Endometrial microvascular endothelial cells (primary cell): ENCODE results near the gene WDR1. TPM values are rescaled to one million over a fixed set of nuclear protein-coding genes. Genes with fewer than 3 reads are reported as not detected.

Source experiments
- in situ Hi-C: cut with HindIII; loops from 2 replicates; pipeline ENCODE4 v1.10.0; 2017; ENCODE audit warnings: low sequenced_read_pairs, low pct_unique_long_range_greater_than_20kb; ENCODE audit errors: inconsistent ontology term
- total RNA-seq: library from RNA; depleted of rRNA; stranded (reverse); fragments of >200 nt; gene quantifications from one replicate; pipeline ENCODE4 v1.2.3, GENCODE V29; 2015; ENCODE audit errors: inconsistent ontology term

The WDR1 gene
- total RNA-seq, 1 donor from 2014 or later = 477 TPM

DNA sequence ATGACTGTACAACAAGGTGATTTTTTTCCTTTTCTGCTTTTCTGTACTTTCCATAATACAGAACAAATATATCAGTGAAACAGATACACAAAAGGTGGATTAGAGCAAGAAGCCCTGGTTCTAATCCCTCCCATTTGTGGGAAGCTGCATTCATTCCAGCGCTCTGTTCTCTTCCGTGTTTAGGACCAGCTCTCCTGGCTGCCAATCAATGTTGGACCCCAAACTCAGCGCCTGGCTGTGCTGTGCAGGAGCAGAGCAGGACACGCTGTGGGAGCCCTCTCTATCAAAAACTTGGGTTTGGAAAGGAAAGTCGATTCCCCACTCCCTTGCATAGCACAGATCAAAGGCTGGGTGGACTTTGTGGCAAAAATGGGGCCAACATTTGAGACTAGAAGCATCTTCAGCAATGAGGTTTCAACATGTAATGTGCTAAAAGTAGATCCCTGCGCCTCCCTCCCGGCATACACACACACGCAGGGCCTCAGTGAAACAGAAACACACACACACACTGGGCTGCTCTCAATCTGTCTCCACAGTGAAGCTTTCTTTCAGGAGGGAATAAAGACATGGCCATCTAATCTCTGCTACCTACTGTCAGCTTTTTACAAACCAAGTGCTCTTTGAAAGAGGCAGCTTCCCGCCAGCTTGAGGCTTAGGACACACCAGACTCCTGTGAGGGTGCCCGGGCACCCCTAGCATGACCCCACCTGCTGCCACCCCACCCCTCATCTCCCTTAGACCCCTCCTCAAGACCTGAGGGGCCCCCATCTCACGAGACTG lies 12.2 kb downstream of the WDR1 start:
- in situ Hi-C loops = no loop called here

DNA sequence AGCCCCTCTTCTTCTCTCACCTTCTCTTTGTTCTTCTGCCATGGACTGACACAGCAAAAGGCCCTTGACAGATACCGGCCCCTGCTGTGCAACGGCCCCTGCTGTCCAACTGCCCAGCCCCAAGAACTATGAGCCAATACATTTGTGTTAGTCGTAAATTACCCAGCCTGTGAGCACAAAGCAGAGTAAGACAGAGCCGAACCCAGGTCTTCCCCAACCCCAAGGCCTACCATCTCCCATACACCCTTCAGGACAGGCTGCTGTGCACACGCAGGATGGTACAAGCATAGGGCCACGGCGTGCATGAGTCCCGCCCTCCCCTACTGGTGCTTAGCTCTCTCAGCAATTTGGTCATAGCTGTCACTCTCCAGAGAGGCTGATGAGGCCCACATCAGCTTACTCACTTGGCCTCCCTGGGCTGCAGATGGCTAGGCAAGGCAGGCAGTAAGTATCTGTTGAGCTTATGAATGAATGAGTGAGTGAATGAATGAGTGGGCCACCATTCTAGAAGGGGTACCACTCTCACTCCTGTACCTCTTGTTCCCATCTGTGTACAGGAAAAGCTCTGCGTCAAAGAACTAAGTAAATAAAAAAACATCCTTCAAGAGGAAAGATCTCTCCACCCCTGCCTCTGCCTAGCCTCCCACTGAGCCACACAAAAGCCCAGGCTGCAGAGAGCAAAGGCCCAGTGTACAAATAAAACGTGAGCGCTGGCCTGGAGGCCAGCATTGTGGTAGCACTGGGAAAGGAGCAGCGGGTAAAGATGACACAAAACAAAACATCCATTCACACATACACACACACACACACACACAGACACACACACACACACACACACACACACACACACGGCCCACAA lies 13.9 kb downstream of the WDR1 start:
- in situ Hi-C loops = no loop called here

DNA sequence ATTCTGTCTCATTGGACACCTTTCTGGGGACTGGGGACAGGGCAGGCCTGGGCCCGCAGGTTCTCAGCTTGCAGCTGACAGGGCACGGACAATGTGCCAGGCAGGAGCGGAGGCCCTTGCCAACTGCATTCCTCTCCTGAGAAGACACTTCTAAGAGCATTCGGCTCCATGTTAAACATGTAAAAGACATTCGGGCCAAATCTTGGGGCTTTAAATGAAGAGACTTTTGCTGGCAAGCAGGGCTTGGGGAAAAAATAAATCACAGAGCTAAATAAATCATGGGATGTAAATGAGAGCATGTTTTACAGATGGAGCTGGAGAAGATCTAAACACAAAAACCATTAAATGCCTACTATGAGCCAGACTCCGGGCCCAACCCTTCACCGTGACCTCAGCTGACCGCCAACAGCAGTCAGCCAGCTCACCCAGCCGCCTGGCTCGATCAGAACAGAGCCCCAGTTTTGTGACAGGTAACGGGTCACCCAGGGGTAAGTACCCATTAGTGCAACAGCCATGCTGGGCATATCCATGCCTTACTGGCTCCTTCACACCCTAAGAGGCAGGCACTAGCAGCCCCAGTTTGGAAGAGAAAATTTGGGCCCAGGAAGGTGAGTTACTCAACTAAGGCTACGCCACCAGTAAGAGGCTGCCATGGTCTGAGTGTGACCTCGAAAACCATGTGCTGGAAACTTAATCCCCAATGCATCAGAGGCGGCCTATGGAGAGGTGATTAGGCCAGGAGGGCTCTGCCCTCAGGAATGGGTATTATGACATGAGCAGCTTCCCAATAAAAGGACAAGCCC lies 14.7 kb downstream of the WDR1 start:
- in situ Hi-C loops = no loop called here

DNA sequence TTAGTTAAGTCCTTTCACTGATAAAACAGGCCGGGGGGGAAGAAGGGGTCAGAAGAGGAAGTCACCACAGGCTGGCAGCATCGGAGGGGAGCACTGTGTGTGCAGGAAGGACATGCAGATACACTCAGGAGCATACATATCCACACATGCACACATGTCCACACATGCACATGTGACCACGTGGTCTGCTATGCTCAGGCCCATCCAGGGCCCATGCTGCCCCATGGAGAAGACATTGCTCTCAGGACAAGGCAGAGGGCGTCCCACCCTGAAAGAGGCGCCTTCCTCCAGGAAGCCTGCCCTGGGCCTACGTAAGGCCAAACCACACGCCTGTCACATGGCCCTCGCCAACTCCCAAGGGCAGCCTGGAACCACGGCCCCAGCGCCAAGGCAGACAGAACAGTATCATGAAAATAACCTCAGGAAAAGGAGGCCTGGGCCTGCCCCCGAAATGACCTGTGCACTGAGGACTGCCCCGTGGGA lies 15.8 kb downstream of the WDR1 start:
- in situ Hi-C loops = no loop called here

DNA sequence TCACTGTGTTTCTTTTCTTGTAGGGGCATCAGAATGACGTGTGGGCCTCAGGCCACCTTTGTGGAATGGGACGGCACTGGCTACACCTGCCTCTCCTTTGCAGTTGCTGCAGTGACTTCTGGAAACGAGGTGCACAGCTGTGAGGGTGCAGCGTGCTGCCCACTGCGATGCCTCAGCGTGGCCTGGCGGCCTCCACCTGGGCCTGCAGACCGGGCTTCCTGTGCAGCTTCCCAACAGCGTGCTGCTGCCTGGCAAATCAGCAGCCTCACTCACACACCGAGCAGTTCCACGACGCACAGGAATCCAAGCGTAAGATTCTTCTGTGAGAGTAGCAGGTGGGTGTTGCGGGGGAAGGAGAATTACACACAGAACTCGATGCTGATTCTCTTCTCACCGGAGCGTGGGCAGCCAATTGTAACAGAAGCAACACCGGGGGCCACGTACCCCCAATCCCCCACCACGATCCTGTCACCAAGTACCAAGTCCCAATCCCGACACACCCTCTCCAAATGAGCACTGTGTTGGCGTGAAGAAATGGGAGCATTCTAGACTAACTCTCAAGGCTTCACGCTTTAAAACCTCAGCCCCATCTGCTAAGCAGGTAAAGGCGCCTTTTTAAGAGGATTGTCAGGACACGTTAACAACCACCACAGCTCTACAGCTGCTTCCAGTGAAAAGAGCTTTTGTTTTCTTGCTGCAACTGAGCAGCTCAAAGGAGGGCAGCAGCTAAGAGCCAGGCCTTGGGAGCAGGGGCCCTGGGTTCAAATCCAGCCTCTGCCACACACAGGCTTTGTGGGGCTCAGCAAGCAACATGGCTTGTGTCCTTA lies 16.9 kb downstream of the WDR1 start:
- in situ Hi-C loops = no loop called here

DNA sequence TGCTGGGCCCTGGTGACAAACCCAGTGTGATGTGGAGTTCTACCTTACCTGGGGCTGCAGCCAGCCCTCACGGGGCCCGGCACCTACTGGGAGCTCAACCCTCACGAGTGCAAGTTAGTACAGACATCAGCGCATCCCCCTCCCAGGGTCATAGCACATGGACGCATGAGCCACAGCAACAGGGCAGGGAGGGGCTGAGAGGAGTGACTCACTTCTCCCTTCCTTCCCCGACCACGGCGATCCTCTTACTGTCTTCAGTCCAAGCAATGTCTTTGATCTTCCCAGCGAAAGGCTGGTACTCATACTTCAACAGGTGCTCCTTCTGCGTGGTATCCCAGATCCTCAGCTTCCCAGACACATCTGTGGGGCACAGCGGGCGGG lies 17.8 kb downstream of the WDR1 start:
- in situ Hi-C loops = no loop called here

DNA sequence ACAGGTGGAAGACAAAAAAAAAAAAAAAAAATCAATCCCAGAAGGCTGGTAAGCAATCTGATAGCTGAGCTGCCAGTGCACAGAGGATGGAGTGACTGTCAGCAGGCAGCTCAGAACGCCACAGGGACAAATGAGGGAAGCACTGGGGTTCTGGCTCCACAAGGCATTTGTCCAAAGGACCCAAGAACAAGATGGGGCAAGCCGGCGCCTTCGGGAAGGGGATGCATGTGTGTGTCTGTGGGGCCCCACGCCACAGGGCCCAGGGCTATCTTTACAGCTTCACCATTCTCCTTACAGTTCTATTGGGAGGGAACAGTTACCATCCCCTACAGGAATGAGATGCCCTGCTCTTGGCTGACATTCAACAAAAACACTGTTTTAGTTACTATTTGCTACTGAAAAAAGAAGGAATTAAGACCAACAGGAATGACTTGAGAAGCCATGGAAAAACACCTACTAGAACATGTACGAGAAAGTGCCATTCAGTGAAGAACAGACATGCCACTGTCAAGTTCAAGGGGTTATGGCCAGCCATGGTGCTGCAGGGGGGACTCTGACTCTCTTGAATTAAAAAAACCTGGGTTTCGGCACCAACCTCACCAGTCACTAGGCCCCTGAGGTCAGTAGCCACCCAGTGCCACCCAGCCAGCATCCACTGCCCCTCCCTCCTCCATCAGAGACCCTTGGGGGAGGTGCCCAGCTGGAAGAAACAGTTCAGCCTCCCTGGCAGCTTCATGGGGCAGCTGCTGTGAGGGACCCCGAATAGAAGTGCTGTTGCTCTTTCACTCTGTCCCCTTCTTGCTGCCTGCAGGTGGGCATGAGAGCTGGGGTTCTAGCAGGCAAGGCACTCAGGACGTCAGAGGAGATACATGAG lies 18.5 kb downstream of the WDR1 start:
- in situ Hi-C loops = no loop called here

DNA sequence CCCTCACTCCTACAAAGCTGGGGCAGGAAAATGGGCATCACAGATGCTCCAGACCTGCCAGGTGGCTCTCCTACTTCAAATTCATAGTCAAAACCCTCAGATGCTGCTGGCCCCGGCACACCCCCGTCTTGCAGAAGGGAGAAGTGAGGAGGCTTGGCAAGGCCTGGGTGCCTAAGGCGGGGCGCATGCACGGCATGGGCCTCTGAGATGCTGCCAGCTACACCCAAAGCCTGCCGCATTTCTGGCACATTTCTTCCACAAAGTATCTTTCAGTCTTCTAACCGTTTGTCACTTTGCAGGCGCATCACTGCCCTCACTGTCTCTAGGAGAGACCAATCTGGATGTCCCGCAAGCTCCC lies 19.6 kb downstream of the WDR1 start:
- in situ Hi-C loops = no loop called here

DNA sequence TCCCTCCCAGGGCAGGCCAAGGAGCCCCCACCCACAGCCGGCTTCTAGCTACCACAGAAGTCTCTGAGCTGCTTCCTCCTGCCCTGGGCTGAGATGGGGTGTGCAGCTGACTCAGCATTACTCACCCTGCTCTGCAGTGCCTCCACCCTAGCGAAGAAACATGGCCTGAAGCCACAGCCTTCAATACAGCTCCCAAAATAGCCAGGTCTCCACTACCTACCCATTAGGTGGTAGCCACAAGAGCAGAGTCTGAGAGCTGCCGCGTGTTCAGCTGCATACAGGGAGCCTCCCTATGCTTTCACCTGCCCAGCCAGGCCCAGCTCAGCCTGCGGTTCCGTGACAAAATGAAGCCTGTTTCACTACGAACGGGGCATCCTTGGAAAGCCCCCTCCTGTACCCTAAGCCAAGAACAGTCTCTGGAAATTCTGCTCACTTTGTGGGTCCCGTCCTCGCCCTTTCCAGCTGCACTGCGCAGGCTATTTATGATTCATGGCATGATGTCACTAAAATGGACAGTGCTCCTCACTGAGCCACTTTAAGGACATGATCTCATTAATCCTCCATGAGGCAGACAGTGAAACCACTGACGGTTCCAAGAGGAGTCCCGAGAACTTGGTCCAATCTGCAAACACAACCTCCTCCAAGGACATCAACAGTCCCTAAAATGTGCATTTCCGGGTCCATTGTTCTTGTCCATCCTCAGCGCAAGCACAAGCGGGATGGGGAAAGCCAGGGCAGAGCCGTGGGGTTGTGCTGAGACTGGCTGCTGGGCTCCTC lies 20.2 kb downstream of the WDR1 start:
- in situ Hi-C loops = no loop called here

DNA sequence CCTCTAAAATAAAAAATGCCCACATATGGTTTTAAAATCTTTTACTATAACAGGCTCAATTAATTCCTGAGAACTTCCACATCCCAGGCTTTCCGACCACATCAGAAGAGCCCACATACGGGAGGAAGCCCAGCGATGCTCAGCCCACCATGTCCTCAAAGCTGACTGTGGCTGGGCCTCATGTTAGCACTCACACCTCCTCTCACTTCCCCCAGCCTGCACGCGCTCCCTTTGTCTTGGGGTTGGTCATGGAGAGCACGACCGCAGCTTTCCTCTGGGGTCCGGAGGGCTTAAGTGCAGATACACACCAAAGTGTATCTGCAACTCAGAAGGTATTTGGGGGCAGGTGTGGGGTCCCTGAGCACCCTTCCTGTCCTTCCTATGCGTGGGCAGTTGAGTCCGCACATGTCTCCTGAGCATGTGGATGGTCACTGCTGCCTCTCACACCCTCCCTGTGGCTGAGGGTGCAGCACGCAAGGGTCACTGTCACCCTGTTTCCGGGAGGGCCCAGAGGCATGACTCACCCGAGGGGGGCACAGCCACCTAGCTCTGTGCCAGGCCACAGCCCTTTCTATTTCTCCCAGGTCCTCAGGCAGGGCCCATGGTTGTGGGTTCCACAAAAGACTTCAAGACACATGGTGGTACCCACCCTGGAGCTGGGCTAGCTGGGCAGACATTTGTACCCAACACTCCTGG lies 21.2 kb downstream of the WDR1 start:
- in situ Hi-C loops = no loop called here

DNA sequence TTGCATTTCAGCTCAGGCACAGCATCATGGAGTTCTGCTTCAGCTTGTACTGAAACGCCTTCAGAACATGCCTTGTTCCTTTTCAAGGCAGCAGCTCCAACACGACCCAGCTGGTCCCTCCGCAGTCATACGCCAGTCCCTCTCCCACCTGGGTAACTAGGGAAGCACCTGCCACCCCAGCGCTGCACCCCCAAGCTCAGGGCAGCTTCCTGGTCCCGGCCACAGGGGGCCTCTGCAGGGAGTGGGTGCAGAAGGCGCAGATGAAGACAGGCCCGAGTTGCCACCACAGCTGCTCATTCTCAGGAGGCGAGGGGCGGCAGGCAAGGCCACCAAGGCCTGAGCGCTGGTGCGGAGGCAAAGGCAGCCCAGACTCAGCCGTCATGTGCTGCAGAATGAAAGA lies 21.8 kb downstream of the WDR1 start:
- in situ Hi-C loops = no loop called here

DNA sequence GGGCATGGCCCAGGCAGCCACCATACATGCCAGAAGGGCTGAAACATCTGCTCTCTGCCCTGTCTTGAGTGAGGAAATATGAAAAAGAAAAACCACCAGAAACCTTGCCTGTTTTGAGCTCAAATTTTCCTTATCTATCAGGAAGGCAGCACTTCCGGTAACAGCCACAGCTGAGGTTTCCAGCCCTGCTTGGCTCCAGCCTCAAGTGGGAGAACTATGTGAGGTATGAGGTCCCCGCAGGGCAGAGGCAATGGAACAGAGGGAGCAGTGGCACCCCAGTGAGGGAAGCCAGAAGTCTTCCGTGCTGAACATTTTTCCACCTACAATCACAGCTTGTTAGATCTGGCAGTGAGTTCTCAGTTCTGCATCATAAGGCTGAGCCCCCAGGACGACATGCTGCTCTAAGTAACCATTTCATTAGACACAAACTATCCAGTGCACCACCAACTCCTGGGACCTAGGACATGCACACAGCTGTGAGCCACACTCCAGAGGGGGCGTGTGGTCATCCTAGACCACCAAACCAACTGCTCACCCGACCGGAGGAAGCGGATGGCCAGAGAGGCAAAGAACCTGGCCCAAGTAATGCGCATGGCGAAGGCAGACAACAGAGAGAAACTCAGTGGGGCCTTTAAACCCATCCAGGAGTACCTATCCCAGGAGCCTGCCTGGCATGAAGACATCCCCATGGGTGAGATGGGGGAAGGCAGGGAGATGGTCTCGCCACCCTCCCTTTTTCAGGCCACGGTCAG lies 22.6 kb downstream of the WDR1 start:
- in situ Hi-C loops = no loop called here

DNA sequence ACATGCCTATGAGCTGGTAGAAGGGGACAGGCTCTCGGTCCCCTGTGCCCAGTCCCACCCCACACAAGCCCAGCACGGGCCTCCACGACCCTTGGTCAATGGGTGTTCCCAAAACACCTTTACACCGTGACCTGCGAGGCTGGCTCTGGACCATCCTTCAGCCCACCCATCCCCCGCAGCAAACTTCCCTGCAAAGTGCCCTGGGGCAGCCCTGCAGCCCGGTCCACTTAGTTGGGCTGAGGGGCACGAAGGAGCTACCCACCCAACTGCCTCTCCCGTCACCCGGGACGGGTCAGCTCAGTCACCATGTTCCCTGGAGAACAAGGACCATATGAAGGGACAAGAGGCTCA lies 23.4 kb downstream of the WDR1 start:
- in situ Hi-C loops = no loop called here

DNA sequence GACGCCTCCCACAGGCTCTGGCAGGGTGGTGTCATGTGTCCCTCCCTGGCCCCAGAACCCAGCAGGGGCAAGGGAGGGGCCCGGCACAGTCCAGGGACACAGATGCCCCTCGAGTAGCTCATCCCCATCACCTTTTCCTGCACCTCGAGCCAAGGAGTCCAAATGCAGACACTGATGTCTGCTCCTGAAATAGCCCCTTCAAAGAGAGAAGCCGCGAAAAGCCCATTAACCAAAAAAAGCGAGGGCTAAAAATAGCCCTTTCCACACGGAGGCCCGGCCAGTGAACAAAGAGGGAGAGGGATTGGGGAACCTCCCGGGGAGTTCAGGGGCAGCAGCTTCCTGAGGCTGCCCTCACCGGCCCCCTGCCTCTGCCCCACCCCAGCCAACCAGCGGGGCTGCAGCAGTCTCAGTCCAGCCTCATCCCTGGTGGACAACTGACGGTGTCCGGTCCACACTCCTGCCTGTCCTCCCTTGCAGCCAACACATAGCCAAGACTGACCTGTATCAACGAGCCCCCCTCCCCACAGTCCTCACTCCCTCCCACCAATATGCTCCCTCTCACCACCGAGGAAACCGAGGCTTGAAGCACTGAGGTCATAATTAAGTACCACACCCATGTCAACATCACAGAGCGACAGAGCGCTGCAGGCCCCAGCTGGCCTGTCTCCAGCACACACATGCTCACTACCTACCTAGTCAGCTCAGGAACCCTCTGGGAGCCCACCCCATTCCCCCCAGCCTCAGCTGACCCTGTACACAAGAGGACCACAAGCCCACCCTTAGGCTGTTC lies 23.9 kb downstream of the WDR1 start:
- in situ Hi-C loops = no loop called here

DNA sequence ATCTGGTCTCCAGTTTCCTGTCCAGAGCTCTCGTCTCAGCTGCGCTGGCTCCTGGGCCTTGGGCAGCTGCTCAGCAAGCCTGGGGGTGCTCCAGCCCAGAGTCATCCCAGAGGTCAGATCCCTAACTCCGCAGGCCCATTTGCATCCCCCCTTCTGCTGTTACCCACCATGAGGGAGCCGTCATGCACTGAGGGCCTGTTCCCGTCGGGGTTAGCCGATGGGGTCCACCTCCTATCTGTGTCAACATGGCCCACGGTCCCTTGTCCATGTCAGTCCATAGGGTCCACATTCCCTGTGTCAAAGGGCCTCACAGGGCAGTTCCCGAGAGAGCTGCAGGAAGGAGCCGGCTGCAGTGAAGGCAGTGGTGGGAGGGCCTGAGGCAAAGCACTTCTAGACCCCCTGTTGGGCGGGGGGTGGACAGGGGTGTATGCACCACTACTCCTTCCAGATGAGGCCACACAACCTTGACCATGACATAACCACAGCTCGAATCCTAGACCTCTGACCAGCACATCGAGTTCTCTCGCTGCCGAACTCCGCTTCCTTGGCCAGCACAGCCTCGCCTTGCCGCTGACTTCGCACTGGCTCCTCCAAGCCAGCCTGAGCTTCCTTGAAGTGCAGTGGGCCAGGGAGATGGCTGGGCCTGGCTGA lies 24.9 kb downstream of the WDR1 start:
- in situ Hi-C loops = no loop called here
